HG03439 (cell line): ENCODE measurements around the gene KDF1.
A peak's percentile ranks its signal among the peaks of the same experiment; 100 is the strongest.

ENCODE experiments used
- ATAC-seq: cut with Tn5 transposase; IDR thresholded peaks from one replicate; pipeline ENCODE4 v1.9.1; 2021; ENCODE audit warnings: mild to moderate bottlenecking, moderate library complexity; ENCODE audit not compliant: unreplicated experiment

Gene KDF1

DNA sequence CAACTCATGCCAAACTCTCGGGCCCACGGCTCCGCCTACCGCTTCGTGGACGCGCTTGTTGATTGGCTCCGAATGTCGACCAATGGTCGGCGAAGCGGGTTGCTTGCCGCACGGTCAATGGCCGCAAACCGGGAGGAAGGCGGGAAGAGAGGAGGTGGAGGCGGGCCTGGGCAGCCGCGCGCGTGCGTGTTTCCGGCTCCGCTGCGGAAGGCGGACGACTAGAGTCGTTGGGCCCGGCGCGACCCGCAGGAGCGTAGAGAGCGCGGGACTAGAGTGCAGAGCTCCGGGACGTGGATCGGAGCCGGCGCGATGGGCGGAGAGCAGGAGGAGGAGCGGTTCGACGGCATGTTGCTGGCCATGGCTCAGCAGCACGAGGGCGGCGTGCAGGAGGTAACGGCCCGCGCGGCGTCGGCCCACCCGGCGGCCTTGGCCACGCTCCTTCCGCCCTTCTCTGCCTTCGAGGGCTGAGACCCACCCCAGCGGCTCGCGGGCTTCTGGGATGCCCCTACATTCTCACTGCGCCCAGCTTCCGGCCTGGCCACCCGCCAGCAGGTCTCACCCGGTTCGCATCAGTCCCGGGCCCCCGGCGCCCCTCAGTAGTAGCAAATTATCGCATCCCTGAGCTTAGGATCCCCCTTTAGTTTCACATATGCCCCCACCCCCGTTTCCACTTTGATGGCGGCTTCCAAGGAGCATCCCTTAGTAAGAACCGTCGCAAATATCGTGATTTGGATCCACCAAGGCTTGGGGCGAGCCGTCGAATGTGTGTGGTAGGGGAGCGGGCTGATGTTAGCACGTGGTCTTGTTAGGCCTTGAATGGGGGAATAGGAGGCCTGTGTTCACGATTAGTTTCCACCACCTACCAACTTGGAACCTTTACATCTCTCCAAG is 38.5 kb downstream of the KDF1 start, which contains the start of gene NUDC:
Gene NUDC (plus strand): TSS at position 204 of the 891 bp plus-strand sequence. CDS start 106 bp downstream, at position 310.
- peak; percentile 93 for ATAC-seq

DNA sequence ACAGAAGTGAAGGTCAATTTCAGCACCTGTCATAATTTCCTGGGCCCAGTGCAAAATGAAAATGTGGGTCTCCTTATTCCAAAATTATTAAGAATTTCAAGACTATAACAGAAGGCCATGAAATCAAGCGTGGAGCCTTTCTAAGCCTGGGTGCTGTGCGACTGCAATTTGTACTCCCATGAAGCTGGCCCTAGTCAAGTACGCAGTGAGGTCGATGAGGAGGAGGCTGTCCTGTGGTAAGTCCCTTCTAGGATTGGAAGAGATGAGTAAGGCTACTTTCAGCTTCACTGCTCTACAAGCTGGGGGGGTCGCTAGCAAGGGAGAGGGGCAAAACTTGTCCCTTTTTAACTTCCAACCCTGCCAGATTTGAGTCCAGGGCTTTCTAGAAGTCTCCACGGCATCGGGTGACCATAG is 39.1 kb downstream of the KDF1 start:
- ATAC-seq: peak; percentile 25

DNA sequence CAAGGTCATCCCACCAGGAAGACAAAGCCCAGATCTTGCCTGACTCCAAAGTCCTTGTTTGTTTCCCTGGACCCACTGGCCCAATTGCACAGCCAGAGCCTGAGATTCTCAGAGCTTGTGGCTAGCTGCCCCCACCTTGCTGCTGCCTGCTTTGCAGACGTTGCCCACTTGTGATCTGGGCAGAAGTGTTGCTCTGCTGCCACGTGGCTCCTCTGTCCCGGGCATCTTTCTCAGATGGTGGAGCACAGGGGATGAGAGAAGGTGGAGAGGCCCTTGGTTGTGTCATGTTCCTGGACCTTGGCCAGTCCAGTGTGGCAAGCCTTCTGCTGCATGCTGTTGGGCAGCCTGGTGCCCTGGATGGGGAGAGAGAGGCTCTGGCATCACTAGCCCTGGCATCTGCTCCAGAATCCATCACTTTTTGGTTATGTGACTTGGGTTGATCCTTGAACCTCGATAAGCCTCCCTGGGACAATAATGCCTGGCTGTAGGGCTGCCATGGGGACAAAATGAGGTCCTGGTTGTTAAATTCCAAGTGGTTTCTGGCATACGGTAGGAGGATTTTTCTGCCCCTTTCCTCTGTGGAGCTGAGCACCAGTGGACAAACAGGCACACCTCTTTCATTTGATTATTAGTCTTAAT is 44.9 kb downstream of the KDF1 start:
- ATAC-seq: no peak

- ATAC-seq: no peak
Measured at GRCh38 chr1:26913754-26914619, 46.3 kb downstream of the KDF1 start, which contains the start of gene NR0B2. Gene NR0B2 (minus strand): TSS chr1:26913975. CDS start chr1:26913940, 35 bp downstream.

- no peak for ATAC-seq
Measured at GRCh38 chr1:26913389-26913753, 46.9 kb downstream of the KDF1 start.

- ATAC-seq: no peak
Measured at GRCh38 chr1:26912147-26912490, 48.1 kb downstream of the KDF1 start.

DNA sequence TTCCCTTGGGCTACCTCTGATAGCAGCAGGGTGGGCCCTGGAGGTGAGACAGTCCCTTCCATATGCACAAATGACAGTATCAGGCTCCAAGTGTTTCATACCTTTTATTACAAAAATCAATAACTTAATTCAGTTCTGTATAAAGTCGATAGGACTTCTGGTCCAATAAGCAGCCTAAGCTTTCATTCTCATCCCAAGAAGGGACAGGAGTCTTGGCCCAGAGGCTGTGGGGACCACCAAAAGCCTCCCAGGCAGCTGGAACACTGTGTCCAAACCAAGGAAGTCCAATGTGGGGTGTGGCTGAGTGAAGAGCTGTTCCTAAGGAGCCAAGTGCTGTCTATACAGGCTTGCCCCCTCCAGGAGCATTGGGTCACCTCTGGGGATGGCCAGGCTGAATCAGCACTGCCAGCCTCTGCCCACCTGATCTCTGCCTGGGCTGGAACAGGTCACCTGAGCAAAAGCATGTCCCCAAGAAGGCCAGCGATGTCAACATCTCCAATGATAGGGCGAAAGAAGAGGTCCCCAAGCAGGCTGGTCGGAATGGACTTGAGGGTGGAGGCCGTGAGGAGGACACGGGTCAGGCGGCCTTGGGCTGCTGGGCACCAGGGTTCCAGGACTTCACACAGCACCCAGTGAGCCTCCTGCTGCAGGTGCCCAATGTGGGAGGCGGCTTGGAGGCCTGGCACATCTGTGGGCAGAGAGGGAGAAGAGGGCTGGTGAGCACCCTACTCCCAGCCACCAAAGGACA is 48.7 kb downstream of the KDF1 start:
- ATAC-seq: no peak

- no peak for ATAC-seq
Measured at GRCh38 chr1:26910343-26911160, 49.7 kb downstream of the KDF1 start.

- ATAC-seq: no peak
Measured at GRCh38 chr1:26909951-26910342, 50.3 kb downstream of the KDF1 start.

GRCh38 chr1:26907071-26907917 is 53.0 kb downstream of the KDF1 start:
- ATAC-seq: no peak

DNA sequence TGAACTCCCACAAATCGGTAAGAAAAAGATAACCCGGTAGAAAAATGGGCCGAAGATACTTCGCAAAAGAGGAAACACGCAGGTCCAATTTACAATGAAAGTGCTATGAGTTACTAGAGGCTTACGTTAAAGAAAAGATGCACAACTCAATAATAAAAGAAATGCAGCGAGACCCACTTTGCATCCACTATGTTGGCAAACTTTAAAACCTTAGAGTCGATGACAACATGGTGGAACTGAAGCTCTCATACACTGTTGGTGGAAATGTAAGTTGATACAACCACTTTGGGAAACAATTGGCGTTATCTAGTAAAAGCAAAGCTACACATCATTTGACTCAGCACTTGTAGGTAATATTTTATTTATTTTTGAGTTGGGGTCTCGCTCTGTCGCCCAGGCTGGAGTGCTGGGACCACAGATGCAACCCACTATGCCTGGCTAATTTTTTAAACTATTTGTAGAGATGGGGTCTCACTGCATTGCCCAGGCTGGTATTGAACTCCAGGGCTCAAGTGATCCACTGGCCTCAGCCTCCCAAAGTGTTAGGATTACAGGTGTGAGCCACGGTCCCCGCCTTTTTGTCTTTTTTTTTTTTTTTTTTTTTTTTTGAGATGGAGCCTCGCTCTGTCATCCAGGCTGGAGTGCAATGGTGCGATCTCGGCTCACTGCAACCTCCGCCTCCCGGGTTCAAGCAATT is 59.3 kb downstream of the KDF1 start:
- ATAC-seq: no peak

DNA sequence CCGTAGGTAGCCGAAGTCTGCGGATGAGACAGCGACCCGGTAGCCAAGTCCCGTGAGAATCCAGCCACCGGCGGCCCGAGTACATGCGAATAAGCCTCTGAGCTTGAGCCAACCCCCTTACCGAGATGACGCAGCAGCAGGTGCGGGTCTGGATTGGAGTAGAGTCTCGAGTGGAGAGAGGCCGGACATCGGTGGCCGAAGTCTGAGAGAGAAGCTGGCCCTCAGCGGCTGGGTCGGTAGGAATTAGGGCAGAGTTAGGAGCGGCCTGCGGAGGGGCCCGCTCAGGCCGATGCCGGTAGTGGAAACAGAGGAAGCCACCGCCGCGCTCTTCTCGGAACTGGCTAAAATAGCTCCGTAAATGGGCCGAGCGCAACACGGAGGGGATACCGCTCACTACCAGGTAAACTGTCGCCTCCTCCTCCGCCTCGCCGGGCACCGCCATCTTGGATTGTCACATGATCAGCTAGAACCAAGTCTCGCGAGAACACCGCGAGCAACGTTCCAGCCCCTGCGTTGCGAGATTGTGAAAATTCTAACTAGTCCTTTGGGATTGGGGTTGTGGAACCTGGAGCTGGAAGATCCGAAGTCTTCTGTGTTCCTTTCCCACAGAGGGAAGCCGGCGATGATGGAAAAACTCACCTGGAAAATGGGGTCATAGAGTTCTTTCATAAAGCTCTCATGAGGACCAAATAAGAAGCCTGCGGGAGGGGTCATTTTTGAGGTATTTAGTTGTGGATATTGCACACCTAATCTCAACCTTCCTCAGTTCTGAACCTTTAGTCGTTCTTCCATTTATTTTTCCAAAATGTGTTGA is 60.1 kb downstream of the KDF1 start, which contains the start of gene GPATCH3:
Gene GPATCH3 (minus strand): TSS at position 467 of the 814 bp plus-strand sequence. CDS start 25 bp downstream, at position 442.
- peak; percentile 67 for ATAC-seq
